ENCODE results near the gene IZUMO2.
"Not testable (repeated sequence)": the region's sequence is repeated elsewhere in the genome, so short reads cannot be mapped to it uniquely, and the experiment has no call there.

The IZUMO2 gene

GRCh38 chr19:50187937-50188336 lies 24.9 kb upstream of the IZUMO2 start:
- no peak for DNase-seq (ENCODE audit: extremely low read depth in 1 of 2, low read depth in 1 of 2)

- no peak for DNase-seq (ENCODE audit: extremely low read depth in 1 of 2, low read depth in 1 of 2)
Observed at GRCh38 chr19:50184196-50184595, 21.1 kb upstream of the IZUMO2 start.

- no peak for DNase-seq (ENCODE audit: extremely low read depth in 1 of 2, low read depth in 1 of 2)
Observed at GRCh38 chr19:50181121-50181520, 18.0 kb upstream of the IZUMO2 start.

- DNase-seq (ENCODE audit: extremely low read depth in 1 of 2, low read depth in 1 of 2), result no peak
Observed at GRCh38 chr19:50178859-50179537, 15.9 kb upstream of the IZUMO2 start.

- no peak for DNase-seq (ENCODE audit: extremely low read depth in 1 of 2, low read depth in 1 of 2)
Observed at GRCh38 chr19:50178320-50178719, 15.2 kb upstream of the IZUMO2 start.

GRCh38 chr19:50176775-50177174 lies 13.7 kb upstream of the IZUMO2 start:
- no peak for DNase-seq (ENCODE audit: extremely low read depth in 1 of 2, low read depth in 1 of 2)

- DNase-seq (ENCODE audit: extremely low read depth in 1 of 2, low read depth in 1 of 2), result no peak
Observed at GRCh38 chr19:50175924-50176323, 12.8 kb upstream of the IZUMO2 start.

- DNase-seq (ENCODE audit: extremely low read depth in 1 of 2, low read depth in 1 of 2), result no peak
Observed at GRCh38 chr19:50174100-50174793, 11.2 kb upstream of the IZUMO2 start.

- no peak for DNase-seq (ENCODE audit: extremely low read depth in 1 of 2, low read depth in 1 of 2)
Observed at GRCh38 chr19:50173127-50173526, 10.0 kb upstream of the IZUMO2 start.

- no peak for DNase-seq (ENCODE audit: extremely low read depth in 1 of 2, low read depth in 1 of 2)
Observed at GRCh38 chr19:50172726-50173125, 9.6 kb upstream of the IZUMO2 start.

- no peak for DNase-seq (ENCODE audit: extremely low read depth in 1 of 2, low read depth in 1 of 2)
Observed at GRCh38 chr19:50171752-50172151, 8.7 kb upstream of the IZUMO2 start.

GRCh38 chr19:50167314-50167721 lies 4.2 kb upstream of the IZUMO2 start:
- no peak for DNase-seq (ENCODE audit: extremely low read depth in 1 of 2, low read depth in 1 of 2)

GRCh38 chr19:50159078-50159477 lies 4.0 kb downstream of the IZUMO2 start:
- DNase-seq (ENCODE audit: extremely low read depth in 1 of 2, low read depth in 1 of 2), result no peak

GRCh38 chr19:50158577-50158976 lies 4.5 kb downstream of the IZUMO2 start:
- DNase-seq (ENCODE audit: extremely low read depth in 1 of 2, low read depth in 1 of 2), result no peak

GRCh38 chr19:50155520-50156109 lies 7.5 kb downstream of the IZUMO2 start:
- no peak for DNase-seq (ENCODE audit: extremely low read depth in 1 of 2, low read depth in 1 of 2)

GRCh38 chr19:50154529-50154928 lies 8.6 kb downstream of the IZUMO2 start:
- no peak for DNase-seq (ENCODE audit: extremely low read depth in 1 of 2, low read depth in 1 of 2)

- no peak for DNase-seq (ENCODE audit: extremely low read depth in 1 of 2, low read depth in 1 of 2)
Observed at GRCh38 chr19:50152578-50152977, 10.5 kb downstream of the IZUMO2 start.

GRCh38 chr19:50148528-50148927 lies 14.6 kb downstream of the IZUMO2 start:
- DNase-seq (ENCODE audit: extremely low read depth in 1 of 2, low read depth in 1 of 2), result no peak

GRCh38 chr19:50147462-50148423 lies 15.3 kb downstream of the IZUMO2 start:
- peak; percentile 30 to 43 for DNase-seq (ENCODE audit: extremely low read depth in 1 of 2, low read depth in 1 of 2)

- not testable (repeated sequence) for DNase-seq (ENCODE audit: extremely low read depth in 1 of 2, low read depth in 1 of 2)
Observed at GRCh38 chr19:50141921-50142320, 21.2 kb downstream of the IZUMO2 start.
